ENCODE results near the gene TRAF3.

Gene TRAF3

GRCh38 chr14:102866982-102867761 is 89.9 kb downstream of the TRAF3 start:
- no peak for TF ChIP-seq CTCF (IDR thresholded peaks at IDR 0.05; ENCODE audit: poor library complexity, severe bottlenecking)
- no peaks in the 10 kb centered on the region for H3K4me1 ChIP-seq (ENCODE audit: insufficient read depth, poor library complexity, severe bottlenecking)
- H3K36me3 ChIP-seq (ENCODE audit: low read depth), result peaks cover 13% of the 10 kb centered on the region
- no peak for DNase-seq (ENCODE audit: low spot score)
- no peak overlapping the region for H3K27ac ChIP-seq (ENCODE audit: poor library complexity, severe bottlenecking)
- ATAC-seq (ENCODE audit: low read depth), result no peak
- no peak overlapping the region for H3K4me3 ChIP-seq (ENCODE audit: severe bottlenecking)
- H3K27me3 ChIP-seq (ENCODE audit: insufficient read depth, poor library complexity, severe bottlenecking), result no peaks in the 10 kb centered on the region
- H3K9me3 ChIP-seq (ENCODE audit: severe bottlenecking), result no peaks in the 10 kb centered on the region

GRCh38 chr14:102867826-102868580 is 90.8 kb downstream of the TRAF3 start:
- no peak for TF ChIP-seq CTCF (IDR thresholded peaks at IDR 0.05; ENCODE audit: poor library complexity, severe bottlenecking)
- ATAC-seq (ENCODE audit: low read depth) (no peak), DNase-seq (ENCODE audit: low spot score) (no peak)
- Histone ChIP-seq H3K36me3 (ENCODE audit: low read depth) (peaks cover 17% of the 10 kb centered on the region), H3K4me3 (ENCODE audit: severe bottlenecking) (no peak overlapping the region), H3K9me3 (ENCODE audit: severe bottlenecking) (no peaks in the 10 kb centered on the region), H3K4me1 (ENCODE audit: insufficient read depth, poor library complexity, severe bottlenecking) (no peaks in the 10 kb centered on the region), H3K27me3 (ENCODE audit: insufficient read depth, poor library complexity, severe bottlenecking) (no peaks in the 10 kb centered on the region), H3K27ac (ENCODE audit: poor library complexity, severe bottlenecking) (no peak overlapping the region)

GRCh38 chr14:102868956-102869547 is 91.8 kb downstream of the TRAF3 start:
- ATAC-seq (ENCODE audit: low read depth) (no peak), DNase-seq (ENCODE audit: low spot score) (no peak)
- Histone ChIP-seq H3K36me3 (ENCODE audit: low read depth) (peaks cover 26% of the 10 kb centered on the region), H3K9me3 (ENCODE audit: severe bottlenecking) (no peaks in the 10 kb centered on the region), H3K27ac (ENCODE audit: poor library complexity, severe bottlenecking) (no peak overlapping the region), H3K4me1 (ENCODE audit: insufficient read depth, poor library complexity, severe bottlenecking) (no peaks in the 10 kb centered on the region), H3K27me3 (ENCODE audit: insufficient read depth, poor library complexity, severe bottlenecking) (no peaks in the 10 kb centered on the region), H3K4me3 (ENCODE audit: severe bottlenecking) (no peak overlapping the region)
- no peak for TF ChIP-seq CTCF (IDR thresholded peaks at IDR 0.05; ENCODE audit: poor library complexity, severe bottlenecking)

GRCh38 chr14:102870246-102870645 is 93.0 kb downstream of the TRAF3 start:
- peaks cover 31% of the 10 kb centered on the region for H3K36me3 ChIP-seq (ENCODE audit: low read depth)

More at GRCh38 chr14:102870246-102870645, 93.0 kb downstream of the TRAF3 start:
- DNase-seq (ENCODE audit: low spot score) (no peak), ATAC-seq (ENCODE audit: low read depth) (no peak)
- Histone ChIP-seq H3K27me3 (ENCODE audit: insufficient read depth, poor library complexity, severe bottlenecking) (no peaks in the 10 kb centered on the region), H3K9me3 (ENCODE audit: severe bottlenecking) (no peaks in the 10 kb centered on the region), H3K4me1 (ENCODE audit: insufficient read depth, poor library complexity, severe bottlenecking) (no peaks in the 10 kb centered on the region), H3K27ac (ENCODE audit: poor library complexity, severe bottlenecking) (no peak overlapping the region), H3K4me3 (ENCODE audit: severe bottlenecking) (no peak overlapping the region)
- TF ChIP-seq CTCF (IDR thresholded peaks at IDR 0.05; ENCODE audit: poor library complexity, severe bottlenecking), result no peak
